ENCODE measurements around the gene PRSS21. TPM values are rescaled to one million over a fixed set of nuclear protein-coding genes. Genes with fewer than 3 reads are reported as not detected.

The PRSS21 gene
- total and polyA plus RNA-seq, 3 donors from 2014 or later: 62.5 to 153 (median 130) TPM

DNA sequence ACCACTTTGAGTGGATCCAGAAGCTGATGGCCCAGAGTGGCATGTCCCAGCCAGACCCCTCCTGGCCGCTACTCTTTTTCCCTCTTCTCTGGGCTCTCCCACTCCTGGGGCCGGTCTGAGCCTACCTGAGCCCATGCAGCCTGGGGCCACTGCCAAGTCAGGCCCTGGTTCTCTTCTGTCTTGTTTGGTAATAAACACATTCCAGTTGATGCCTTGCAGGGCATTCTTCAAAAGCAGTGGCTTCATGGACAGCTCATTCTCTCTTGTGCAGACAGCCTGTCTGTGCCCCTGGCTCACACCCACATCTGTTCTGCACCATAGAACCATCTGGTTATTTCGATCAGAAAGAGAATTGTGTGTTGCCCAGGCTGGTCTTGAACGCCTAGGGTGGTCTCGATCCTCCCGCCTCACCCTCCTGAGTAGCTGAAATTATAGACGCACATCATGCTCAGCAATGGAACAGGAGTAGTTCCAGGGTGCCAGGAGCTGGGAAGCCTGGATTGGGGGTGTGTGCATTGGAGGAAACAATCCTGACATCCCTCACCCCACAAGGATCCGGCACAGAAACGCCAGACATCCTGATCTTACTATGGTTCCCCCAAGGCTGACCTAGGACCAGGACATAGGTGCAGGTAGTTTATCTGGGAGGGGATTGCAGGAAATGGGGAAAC lies 4.6 kb downstream of the PRSS21 start:
- Histone ChIP-seq H3K27me3 (no peaks in the 10 kb centered on the region), H3K36me3 (ENCODE audit: low read depth, missing control alignments) (no peaks in the 10 kb centered on the region), H3K9me3 (no peaks in the 10 kb centered on the region), H3K4me1 (no peaks in the 10 kb centered on the region), H3K4me3 (no peak overlapping the region), H3K27ac (no peak overlapping the region)
- no peak for DNase-seq
- 79 to 82% methylated on average over 9 of the region's 9 CpGs for WGBS, 2 donors
- TF ChIP-seq, protein P1, sequence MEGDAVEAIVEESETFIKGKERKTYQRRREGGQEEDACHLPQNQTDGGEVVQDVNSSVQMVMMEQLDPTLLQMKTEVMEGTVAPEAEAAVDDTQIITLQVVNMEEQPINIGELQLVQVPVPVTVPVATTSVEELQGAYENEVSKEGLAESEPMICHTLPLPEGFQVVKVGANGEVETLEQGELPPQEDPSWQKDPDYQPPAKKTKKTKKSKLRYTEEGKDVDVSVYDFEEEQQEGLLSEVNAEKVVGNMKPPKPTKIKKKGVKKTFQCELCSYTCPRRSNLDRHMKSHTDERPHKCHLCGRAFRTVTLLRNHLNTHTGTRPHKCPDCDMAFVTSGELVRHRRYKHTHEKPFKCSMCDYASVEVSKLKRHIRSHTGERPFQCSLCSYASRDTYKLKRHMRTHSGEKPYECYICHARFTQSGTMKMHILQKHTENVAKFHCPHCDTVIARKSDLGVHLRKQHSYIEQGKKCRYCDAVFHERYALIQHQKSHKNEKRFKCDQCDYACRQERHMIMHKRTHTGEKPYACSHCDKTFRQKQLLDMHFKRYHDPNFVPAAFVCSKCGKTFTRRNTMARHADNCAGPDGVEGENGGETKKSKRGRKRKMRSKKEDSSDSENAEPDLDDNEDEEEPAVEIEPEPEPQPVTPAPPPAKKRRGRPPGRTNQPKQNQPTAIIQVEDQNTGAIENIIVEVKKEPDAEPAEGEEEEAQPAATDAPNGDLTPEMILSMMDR (IDR thresholded peaks at IDR 0.05): no peak
- no peak for TF ChIP-seq POLR2A (IDR thresholded peaks at IDR 0.05)
- intact Hi-C loops (cut with DNase I; ENCODE audit: low total_unique reads): no loop called here

DNA sequence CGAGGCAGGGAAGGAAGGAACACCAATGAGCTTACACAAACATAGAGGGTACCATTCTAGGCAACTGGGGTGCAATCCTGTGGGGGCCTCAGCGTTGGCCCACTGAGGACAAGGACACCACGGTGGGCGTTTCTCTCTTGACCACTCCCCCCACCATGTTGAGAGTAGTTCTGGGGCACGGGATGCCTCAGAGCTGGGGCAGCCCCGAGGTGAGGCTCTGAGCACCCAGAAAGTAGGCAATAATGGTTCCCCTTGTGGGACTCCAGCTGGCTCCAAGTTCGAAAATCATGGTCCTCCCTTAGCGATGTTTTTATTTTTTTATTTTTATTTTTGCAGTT lies 5.1 kb downstream of the PRSS21 start:
- no peaks in the 10 kb centered on the region for H3K9me3 ChIP-seq
- WGBS, 2 donors: 79 to 80% methylated on average over 8 of the region's 8 CpGs
- H3K27me3 ChIP-seq: no peaks in the 10 kb centered on the region
- H3K36me3 ChIP-seq (ENCODE audit: low read depth, missing control alignments): no peaks in the 10 kb centered on the region
- no peak overlapping the region for H3K4me3 ChIP-seq
- intact Hi-C loops (cut with DNase I; ENCODE audit: low total_unique reads): no loop called here
- DNase-seq: no peak
- TF ChIP-seq POLR2A (IDR thresholded peaks at IDR 0.05): no peak
- TF ChIP-seq, protein P1 (IDR thresholded peaks at IDR 0.05): no peak
- H3K27ac ChIP-seq: no peak overlapping the region
- no peaks in the 10 kb centered on the region for H3K4me1 ChIP-seq

- Histone ChIP-seq H3K27me3 (no peaks in the 10 kb centered on the region), H3K4me3 (no peak overlapping the region), H3K4me1 (no peaks in the 10 kb centered on the region), H3K36me3 (ENCODE audit: low read depth, missing control alignments) (no peaks in the 10 kb centered on the region), H3K9me3 (no peaks in the 10 kb centered on the region), H3K27ac (no peak overlapping the region)
- DNase-seq: no peak
- intact Hi-C loops (cut with DNase I; ENCODE audit: low total_unique reads): no loop called here
- WGBS, 2 donors: 60 to 73% methylated on average over 4 of the region's 4 CpGs
- TF ChIP-seq POLR2A (IDR thresholded peaks at IDR 0.05): no peak
- TF ChIP-seq, protein P1 (IDR thresholded peaks at IDR 0.05): no peak
Observed at GRCh38 chr16:2822496-2822895, 5.5 kb downstream of the PRSS21 start.

DNA sequence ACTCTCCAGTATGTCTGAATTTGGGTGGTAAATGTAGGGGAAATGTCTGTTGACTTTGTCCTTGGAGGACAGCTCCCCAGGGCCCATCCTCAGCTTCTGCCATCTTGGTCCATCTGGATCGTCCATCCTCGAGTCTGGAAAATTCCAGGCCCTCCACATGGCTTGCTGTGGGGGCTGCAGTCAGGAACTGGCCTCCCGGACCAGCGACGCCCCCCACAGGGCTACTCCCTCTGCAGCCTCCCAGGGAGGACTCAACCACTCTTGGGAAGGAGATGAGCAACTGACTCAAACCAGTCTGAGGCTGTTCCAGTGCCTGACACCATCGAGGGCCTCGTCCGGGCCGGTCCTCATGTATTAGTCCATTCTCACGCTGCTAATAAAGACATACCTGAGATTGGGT lies 7.6 kb downstream of the PRSS21 start:
- no peak overlapping the region for H3K4me3 ChIP-seq
- no peaks in the 10 kb centered on the region for H3K27me3 ChIP-seq
- H3K27ac ChIP-seq: no peak overlapping the region
- TF ChIP-seq, protein P1 (IDR thresholded peaks at IDR 0.05): no peak
- TF ChIP-seq POLR2A (IDR thresholded peaks at IDR 0.05): no peak
- H3K36me3 ChIP-seq (ENCODE audit: low read depth, missing control alignments): no peaks in the 10 kb centered on the region
- H3K9me3 ChIP-seq: no peaks in the 10 kb centered on the region
- no peaks in the 10 kb centered on the region for H3K4me1 ChIP-seq
- DNase-seq: no peak
- WGBS, 2 donors: 74 to 78% methylated on average over 10 of the region's 10 CpGs
- intact Hi-C loops (cut with DNase I; ENCODE audit: low total_unique reads): no loop called here

GRCh38 chr16:2825049-2825742 lies 8.2 kb downstream of the PRSS21 start:
- WGBS, 2 donors: 79 to 81% methylated on average over 14 to 26 of the region's 26 CpGs
- no peak overlapping the region for H3K4me3 ChIP-seq
- no peaks in the 10 kb centered on the region for H3K27me3 ChIP-seq
- no peaks in the 10 kb centered on the region for H3K36me3 ChIP-seq (ENCODE audit: low read depth, missing control alignments)
- intact Hi-C loops (cut with DNase I; ENCODE audit: low total_unique reads): no loop called here
- H3K9me3 ChIP-seq: no peaks in the 10 kb centered on the region
- no peak for DNase-seq
- TF ChIP-seq, protein P1 (IDR thresholded peaks at IDR 0.05): no peak
- TF ChIP-seq POLR2A (IDR thresholded peaks at IDR 0.05): no peak
- no peak overlapping the region for H3K27ac ChIP-seq
- no peaks in the 10 kb centered on the region for H3K4me1 ChIP-seq
